Activated B cell treated with CpG ODN at 0.5 μM for 24 hours (primary cell): ENCODE measurements around the gene PDP2. TPM values are rescaled to one million over a fixed set of nuclear protein-coding genes. Genes with fewer than 3 reads are reported as not detected.

ENCODE experiments used
- ATAC-seq: fragments of 200-7000 bp; cut with Tn5 transposase; one replicate; pipeline ENCODE4 v1.10.0; 2021; ENCODE audit warnings: low read depth, mild to moderate bottlenecking, moderate library complexity
- CTCF ChIA-PET: fragments of 350-600 bp; sonication (Branson Sonifier 250); formaldehyde crosslinking; loops from one replicate; lab custom pipeline; 2021; ENCODE audit warnings: antibody characterized with exemption; lab: Charles Lee
- POLR2A ChIA-PET: fragments of 350-600 bp; sonication (Branson Sonifier 250); formaldehyde crosslinking; loops from one replicate; lab custom pipeline; 2021; ENCODE audit warnings: antibody characterized with exemption; lab: Charles Lee
- DNase-seq: peaks from one replicate; pipeline ENCODE4 v3.0.0; 2022
- H3K27ac Mint-ChIP-seq: one replicate; pipeline ENCODE4 v1.8.0; 2020; ENCODE audit warnings: mixed read lengths
- H3K27me3 Mint-ChIP-seq: one replicate; pipeline ENCODE4 v1.8.0; 2021; ENCODE audit warnings: mixed read lengths
- H3K36me3 Mint-ChIP-seq: one replicate; pipeline ENCODE4 v1.8.0; 2021; ENCODE audit warnings: low read depth, mixed read lengths
- H3K4me1 Mint-ChIP-seq: one replicate; pipeline ENCODE4 v1.8.0; 2021; ENCODE audit warnings: mixed read lengths
- H3K4me3 Mint-ChIP-seq: one replicate; pipeline ENCODE4 v1.8.0; 2020; ENCODE audit warnings: mild to moderate bottlenecking, mixed read lengths
- H3K9me3 Mint-ChIP-seq: one replicate; pipeline ENCODE4 v1.8.0; 2020; ENCODE audit warnings: mixed read lengths
- CTCF ChIP-seq: fragments of 200-600 bp; IDR thresholded peaks from one replicate; pipeline ENCODE4 v1.8.0; 2022; ENCODE audit warnings: antibody characterized with exemption, mild to moderate bottlenecking
- intact Hi-C: fragments of 100-400 bp; cut with micrococcal nuclease; formaldehyde crosslinking; loops from one replicate; pipeline ENCODE4 v1.15.1; 2024
- total RNA-seq: library from RNA; stranded (reverse); gene quantifications from 2 replicates; pipeline ENCODE4 v1.2.3, GENCODE V29; 2022

The PDP2 gene
- total RNA-seq, 1 donor from 2014 or later = 13.2 TPM

- no peak for ATAC-seq
- no peaks in the 10 kb centered on the region for H3K36me3 Mint-ChIP-seq
- no peaks in the 10 kb centered on the region for H3K4me1 Mint-ChIP-seq
- intact Hi-C loops = no loop called here
- no peak overlapping the region for H3K4me3 Mint-ChIP-seq
- H3K27me3 Mint-ChIP-seq = peaks cover 5% of the 10 kb centered on the region
- POLR2A ChIA-PET = interaction anchor here (0.7 kb wide), 1 partner anchor 1355 kb away, joined by 3 read pairs; the partner anchor contains the start of gene SLC7A6
- H3K27ac Mint-ChIP-seq = no peak overlapping the region
- CTCF ChIA-PET = no interaction called here
- H3K9me3 Mint-ChIP-seq = no peaks in the 10 kb centered on the region
- no peak for DNase-seq
- TF ChIP-seq CTCF = no peak
These were observed 28.6 kb downstream of the PDP2 start for GRCh38 chr16:66908762-66909559.

GRCh38 chr16:66910175-66910940, 30.0 kb downstream of the PDP2 start:
- ChIA-PET CTCF (no interaction called here), POLR2A (interaction anchor here (0.5 kb wide), 1 partner anchor 1376 kb away, joined by 5 read pairs; no protein-coding TSS in a partner anchor)
- Mint-ChIP-seq H3K4me1 (no peaks in the 10 kb centered on the region), H3K36me3 (no peaks in the 10 kb centered on the region), H3K27ac (no peak overlapping the region), H3K4me3 (no peak overlapping the region), H3K9me3 (no peaks in the 10 kb centered on the region), H3K27me3 (peaks cover 5% of the 10 kb centered on the region)
- ATAC-seq = no peak
- intact Hi-C loops = no loop called here
- no peak for TF ChIP-seq CTCF
- DNase-seq = no peak

- H3K4me1 Mint-ChIP-seq = no peaks in the 10 kb centered on the region
- no peak overlapping the region for H3K4me3 Mint-ChIP-seq
- intact Hi-C loops = no loop called here
- ChIA-PET POLR2A (no interaction called here), CTCF (no interaction called here)
- no peak for TF ChIP-seq CTCF
- DNase-seq (no peak), ATAC-seq (no peak)
- H3K9me3 Mint-ChIP-seq = no peaks in the 10 kb centered on the region
- no peak overlapping the region for H3K27ac Mint-ChIP-seq
- peaks cover 7% of the 10 kb centered on the region for H3K27me3 Mint-ChIP-seq
- no peaks in the 10 kb centered on the region for H3K36me3 Mint-ChIP-seq
These were observed 30.8 kb downstream of the PDP2 start for GRCh38 chr16:66911112-66911511.

- peaks cover 7% of the 10 kb centered on the region for H3K27me3 Mint-ChIP-seq
- TF ChIP-seq CTCF = no peak
- H3K9me3 Mint-ChIP-seq = no peaks in the 10 kb centered on the region
- ATAC-seq (no peak), DNase-seq (no peak)
- ChIA-PET POLR2A (no interaction called here), CTCF (no interaction called here)
- intact Hi-C loops = no loop called here
- H3K36me3 Mint-ChIP-seq = no peaks in the 10 kb centered on the region
- H3K4me1 Mint-ChIP-seq = no peaks in the 10 kb centered on the region
- H3K4me3 Mint-ChIP-seq = no peak overlapping the region
- no peak overlapping the region for H3K27ac Mint-ChIP-seq
These were observed 31.5 kb downstream of the PDP2 start for GRCh38 chr16:66911801-66912200.

GRCh38 chr16:66913081-66913480, 32.8 kb downstream of the PDP2 start:
- H3K36me3 Mint-ChIP-seq = no peaks in the 10 kb centered on the region
- ATAC-seq = no peak
- POLR2A ChIA-PET = no interaction called here
- no peaks in the 10 kb centered on the region for H3K9me3 Mint-ChIP-seq
- no peak overlapping the region for H3K27ac Mint-ChIP-seq
- H3K4me3 Mint-ChIP-seq = no peak overlapping the region
- no peak for DNase-seq
- no peaks in the 10 kb centered on the region for H3K4me1 Mint-ChIP-seq
- CTCF ChIA-PET = no interaction called here
- intact Hi-C loops = no loop called here
- peaks cover 7% of the 10 kb centered on the region for H3K27me3 Mint-ChIP-seq
- TF ChIP-seq CTCF = no peak
